BJ (cell line): Measurements from ENCODE around the gene KRTAP10-2. TPM values are rescaled to one million over a fixed set of nuclear protein-coding genes. Genes with fewer than 3 reads are reported as not detected.

ENCODE experiments used
- CTCF ChIA-PET: fragments of 350-600 bp; formaldehyde crosslinking; extraction: SDS; loops from one replicate; lab custom pipeline; 2021; ENCODE audit warnings: antibody characterized with exemption, inconsistent platforms; lab: Yijun Ruan, JAX
- POLR2A ChIA-PET: fragments of 300-600 bp; sonication (Branson Sonifier 250); formaldehyde crosslinking; extraction: SDS; loops from one replicate; lab custom pipeline; 2021; ENCODE audit warnings: antibody characterized with exemption; lab: Charles Lee
- DNase-seq: peaks from one replicate; pipeline ENCODE4 v3.0.0-alpha.2; 2011; ENCODE audit warnings: low read depth
- H3K27me3 ChIP-seq: 2 replicates; pipeline ENCODE4 v1.6.0; 2011; ENCODE audit warnings: low read length; ENCODE audit not compliant: control insufficient read depth, insufficient read depth
- H3K36me3 ChIP-seq: 2 replicates; pipeline ENCODE4 v1.5.1; 2011; ENCODE audit warnings: low read length; ENCODE audit not compliant: control insufficient read depth, insufficient read depth
- H3K4me3 ChIP-seq: 2 replicates; pipeline ENCODE4 v1.5.1; 2011; ENCODE audit warnings: low read depth, mild to moderate bottlenecking, control low read depth, low read length
- CTCF ChIP-seq: IDR thresholded peaks from 2 replicates; pipeline ENCODE4 v1.5.1; 2011; ENCODE audit warnings: low read depth, mild to moderate bottlenecking, control low read depth, inconsistent platforms, low read length, moderate library complexity; ENCODE audit not compliant: insufficient read depth
- polyA plus RNA-seq: library from polyadenylated mRNA; depleted of rRNA; stranded (reverse); fragments of >200 nt; gene quantifications from 2 replicates; pipeline ENCODE4 v1.2.3, GENCODE V29; 2011

KRTAP10-2 gene
- polyA plus RNA-seq, 1 experiment: not detected

DNA sequence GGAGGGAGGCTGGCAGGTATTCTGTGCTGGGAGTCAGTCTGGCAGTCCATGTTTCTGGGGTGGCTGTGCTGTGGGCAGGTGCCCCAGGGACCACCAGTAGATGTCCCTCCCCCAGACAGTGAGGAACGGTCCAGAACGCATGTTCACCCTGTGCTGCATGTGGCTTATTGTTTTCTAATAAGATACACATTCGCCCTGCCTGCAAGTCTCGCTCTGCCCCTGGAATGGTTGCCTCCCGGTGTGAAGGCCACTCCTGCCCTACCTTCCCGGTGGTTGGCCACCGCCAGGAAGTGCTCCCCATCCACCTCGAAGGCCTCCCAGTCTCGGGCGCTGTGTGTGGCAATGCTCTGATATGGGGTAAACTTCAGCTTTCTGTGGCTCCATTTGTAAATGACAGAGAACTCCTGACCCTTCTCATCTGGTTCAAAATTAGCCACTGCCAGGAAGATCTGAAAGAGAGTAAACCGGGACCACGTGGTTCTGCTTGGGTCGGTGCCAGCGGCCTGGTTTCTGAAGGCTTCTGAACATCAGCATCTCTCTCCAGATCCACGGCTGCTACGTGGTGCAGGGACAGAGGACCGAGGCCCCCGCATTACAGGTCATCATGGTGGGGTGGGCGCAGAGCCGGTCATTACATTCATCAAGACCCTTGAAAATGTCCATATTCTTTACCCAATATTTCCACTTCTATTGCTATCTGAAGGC is 25.8 kb downstream of the KRTAP10-2 start:
- ChIA-PET POLR2A (no interaction called here), CTCF (no interaction called here)
- no peak for TF ChIP-seq CTCF
- H3K36me3 ChIP-seq: no peaks in the 10 kb centered on the region
- H3K4me3 ChIP-seq: no peak overlapping the region
- DNase-seq: no peak
- no peaks in the 10 kb centered on the region for H3K27me3 ChIP-seq

GRCh38 chr21:44524414-44525371 is 26.6 kb downstream of the KRTAP10-2 start:
- TF ChIP-seq CTCF: no peak
- ChIA-PET CTCF (no interaction called here), POLR2A (no interaction called here)
- no peaks in the 10 kb centered on the region for H3K27me3 ChIP-seq
- H3K4me3 ChIP-seq: no peak overlapping the region
- no peaks in the 10 kb centered on the region for H3K36me3 ChIP-seq
- DNase-seq: no peak

GRCh38 chr21:44523567-44524413 is 27.5 kb downstream of the KRTAP10-2 start:
- H3K36me3 ChIP-seq: no peaks in the 10 kb centered on the region
- H3K4me3 ChIP-seq: no peak overlapping the region
- ChIA-PET CTCF (no interaction called here), POLR2A (no interaction called here)
- H3K27me3 ChIP-seq: no peaks in the 10 kb centered on the region
- no peak for DNase-seq
- TF ChIP-seq CTCF: no peak

- no peak for TF ChIP-seq CTCF
- CTCF ChIA-PET: interaction anchor here (0.9 kb wide), 1 partner anchor 25 kb away, joined by 3 read pairs; no protein-coding TSS in a partner anchor
- H3K4me3 ChIP-seq: no peak overlapping the region
- H3K27me3 ChIP-seq: no peaks in the 10 kb centered on the region
- no peak for DNase-seq
- no peaks in the 10 kb centered on the region for H3K36me3 ChIP-seq
- POLR2A ChIA-PET: no interaction called here
Measured at GRCh38 chr21:44522753-44523204, 28.5 kb downstream of the KRTAP10-2 start.
